Heart left ventricle (tissue), 13 donors: ENCODE results near the gene BDH1.

Source experiments
- CTCF ChIP-seq, 12 donors: fragments of 200-600 bp; sonication (generic) in 4 of 12; IDR thresholded peaks; one replicate each; pipeline versions ENCODE4 v1.5.0 to v1.8.0; 2018 to 2022; ENCODE audit warnings: antibody characterized with exemption in 12 of 12, mild to moderate bottlenecking in 5 of 12
- POLR2A ChIP-seq, 2 donors: fragments of 450-650 bp; IDR thresholded peaks; one replicate each; pipeline ENCODE4 v1.6.1; 2017; ENCODE audit warnings: antibody characterized with exemption in 2 of 2, mild to moderate bottlenecking in 2 of 2, moderate library complexity in 2 of 2
- donor health status: ischemic (EF 13 %, LVEDD 7.1; RV severe dilation, severe dysfunction).
- donor health status: DM: no; HTN: yes; CAD: no.
- donor health status: DM: no; HTN: no; CAD: no.
- donor health status: ischemic (EF 25% LVEDD 6.9; RV normal size, moderate dysfunction).
- donor health status: ischemic (EF 25% LVEDD 5.7; RV mildly dilated, moderate dysfunction).
- donor health status: ischemic (EF 35%, LVEDD 5.7; RV mildly dilated, moderate dysfunction).
- donor health status: nonischemic (EF 11% LVEDD 7.7; RV severe dilation, severe dysfunction).
- donor health status: DM: yes; HTN: yes; CAD: no.
- donor health status: PGD.
- donor health status: ischemic (EF 29% LVEDD 5.4; RV normal size, mild dysfunction).
- donor health status: nonischemic (EF 23%, LVEDD 6.1; RV moderate dilation, normal function).

- TF ChIP-seq CTCF (IDR thresholded peaks at IDR 0.05) = no peak
- TF ChIP-seq POLR2A (IDR thresholded peaks at IDR 0.05) = no peak
Measured at GRCh38 chr3:197573048-197573767, 17.4 kb upstream of the BDH1 start.
